ENCODE results near the gene CDH26.

GRCh38 chr20:60049601-60050000 is 91.4 kb downstream of the CDH26 start:
- TF ChIP-seq CTCF (IDR thresholded peaks at IDR 0.05) (no peak), EZH2 (IDR thresholded peaks at IDR 0.05; ENCODE audit: borderline replicate concordance, insufficient read depth, low read depth, low read length, poor library complexity, severe bottlenecking) (no peak)

All from B cell (primary cell).